ENCODE results near the gene PACC1.

PACC1 gene

GRCh38 chr1:212457740-212458338 is 43.2 kb upstream of the PACC1 start:
- no peaks in the 10 kb centered on the region for H3K36me3 ChIP-seq (ENCODE audit: control insufficient read depth in 2 of 2, insufficient read depth in 1 of 2, low read length in 2 of 2)
- H3K9me3 ChIP-seq (ENCODE audit: control insufficient read depth, insufficient read depth, low read depth, low read length): no peaks in the 10 kb centered on the region
- peak; percentile 85 for TF ChIP-seq SETDB1 (IDR thresholded peaks at IDR 0.05; ENCODE audit: insufficient read length, low read length)
- no peak for TF ChIP-seq ZNF837 (tag by site-specific recombination; IDR thresholded peaks at IDR 0.05)
- TF ChIP-seq ZNF654 (tag by site-specific recombination; IDR thresholded peaks at IDR 0.05; ENCODE audit: low read depth): peak; percentile 87
- peak; percentile 28; the same call in 1 of the 2 replicates for TF ChIP-seq ZNF610 (tag by site-specific recombination; IDR thresholded peaks at IDR 0.05; ENCODE audit: borderline replicate concordance)
- no peak overlapping the region for H3K27ac ChIP-seq (ENCODE audit: extremely low read depth, low read depth, low read length)
- ChIA-PET CTCF (interaction anchor here (0.5 to 4.2 kb wide), 44 partner anchors 12 to 805 kb away, joined by 3 to 49 read pairs (median 4); partner anchors contain the start of gene ATF3), POLR2A (interaction anchor here (0.5 to 1.1 kb wide), 2 partner anchors 19 to 151 kb away, joined by 3 to 6 read pairs; partner anchors contain the start of gene ATF3)
- no peak overlapping the region for H3K4me3 ChIP-seq (ENCODE audit: low read depth, low read length)
- H3K4me1 ChIP-seq (ENCODE audit: control insufficient read depth, insufficient read depth, low read length): no peaks in the 10 kb centered on the region

GRCh38 chr1:212455803-212456528 is 41.3 kb upstream of the PACC1 start:
- ChIA-PET POLR2A (interaction anchor here (1.0 to 1.8 kb wide), 3 partner anchors 152 to 775 kb away, joined by 3 to 8 read pairs (median 8); partner anchors contain the start of genes ATF3, DTL and INTS7), CTCF (interaction anchor here (0.6 to 4.2 kb wide), 99 partner anchors 8 to 801 kb away, joined by 3 to 49 read pairs (median 4); partner anchors contain the start of genes ATF3, DTL and INTS7)
- no peaks in the 10 kb centered on the region for H3K4me1 ChIP-seq (ENCODE audit: control insufficient read depth, insufficient read depth, low read length)
- no peak overlapping the region for H3K4me3 ChIP-seq (ENCODE audit: low read depth, low read length)
- no peaks in the 10 kb centered on the region for H3K9me3 ChIP-seq (ENCODE audit: control insufficient read depth, insufficient read depth, low read depth, low read length)
- H3K36me3 ChIP-seq (ENCODE audit: control insufficient read depth in 2 of 2, insufficient read depth in 1 of 2, low read length in 2 of 2): no peaks in the 10 kb centered on the region
- H3K27ac ChIP-seq (ENCODE audit: extremely low read depth, low read depth, low read length): no peak overlapping the region
- TF ChIP-seq GLIS1 (tag by site-specific recombination; IDR thresholded peaks at IDR 0.05) (no peak), ZNF184 (tag by site-specific recombination; IDR thresholded peaks at IDR 0.05) (peak; percentile 38; the same call in 1 of the 2 replicates), ZSCAN30 (tag by site-specific recombination; IDR thresholded peaks at IDR 0.05) (0 out of 2 replicates have a peak, but pooled peaks have one; percentile 43), ZNF140 (tag by site-specific recombination; IDR thresholded peaks at IDR 0.05) (no peak), ZNF10 (tag by site-specific recombination; IDR thresholded peaks at IDR 0.05) (peak; percentile 42; the same call in 1 of the 2 replicates), ZFP37 (tag by site-specific recombination; IDR thresholded peaks at IDR 0.05) (peak; percentile 39; the same call in 1 of the 2 replicates), ZNF654 (tag by site-specific recombination; IDR thresholded peaks at IDR 0.05; ENCODE audit: low read depth) (peak; percentile 96), ZNF2 (tag by site-specific recombination; IDR thresholded peaks at IDR 0.05) (peak; percentile 66; the same call in 1 of the 2 replicates), ZNF660 (tag by site-specific recombination; IDR thresholded peaks at IDR 0.05) (peak; percentile 80), ZNF580 (tag by site-specific recombination; IDR thresholded peaks at IDR 0.05) (no peak), ZNF362 (tag by site-specific recombination; IDR thresholded peaks at IDR 0.05) (0 out of 2 replicates have a peak, but pooled peaks have one; percentile 26), ZNF473 (tag by site-specific recombination; IDR thresholded peaks at IDR 0.05) (no peak), ZNF18 (tag by site-specific recombination; IDR thresholded peaks at IDR 0.05) (no peak), ZBTB26 (tag by site-specific recombination; optimal IDR thresholded peaks at IDR 0.05) (no peak), ZNF514 (tag by site-specific recombination; IDR thresholded peaks at IDR 0.05) (no peak), ZNF133 (tag by site-specific recombination; IDR thresholded peaks at IDR 0.05) (no peak), ZNF26 (tag by site-specific recombination; IDR thresholded peaks at IDR 0.05) (no peak), ZNF558 (tag by site-specific recombination; IDR thresholded peaks at IDR 0.05) (no peak), ZNF132 (tag by site-specific recombination; IDR thresholded peaks at IDR 0.05; ENCODE audit: borderline replicate concordance) (no peak), CTCF (tag by site-specific recombination; IDR thresholded peaks at IDR 0.05) (peak; percentile 78), ZNF121 (tag by site-specific recombination; IDR thresholded peaks at IDR 0.05) (peak; percentile 53; the same call in 1 of the 2 replicates), ZNF776 (tag by site-specific recombination; IDR thresholded peaks at IDR 0.05; ENCODE audit: borderline replicate concordance) (no peak)

Data from HEK293 (cell line).